A673 (cell line): ENCODE results near the gene SOX6.

ENCODE experiments used
- CTCF ChIP-seq: fragments of 300-800, 200-600 bp; sonication (generic); conservative IDR thresholded peaks from 2 replicates; pipeline ENCODE4 v1.5.1; 2017; ENCODE audit warnings: low read depth, mild to moderate bottlenecking, antibody characterized with exemption, low read length, moderate library complexity, mixed read lengths
- EZH2 ChIP-seq: fragments of 200-600 bp; sonication (generic); IDR thresholded peaks from 2 replicates; pipeline ENCODE4 v1.6.1; 2017; ENCODE audit warnings: borderline replicate concordance, low read depth, mild to moderate bottlenecking, mixed read lengths, antibody characterized with exemption, low read length; ENCODE audit not compliant: poor library complexity, severe bottlenecking

GRCh38 chr11:16086229-16086819 lies 270.0 kb downstream of the SOX6 start:
- no peak for TF ChIP-seq CTCF
- no peak for TF ChIP-seq EZH2
